A673 (cell line): ENCODE measurements around the gene MYL11. TPM values are rescaled to one million over a fixed set of nuclear protein-coding genes. Genes with fewer than 3 reads are reported as not detected.

Source experiments
- BruUV-seq: library from RNA; stranded (reverse); fragments of 400-500 nt; replicated peaks from 2 replicates; lab custom pipeline; 2021; lab: Mats Ljungman, UMichigan
- CTCF ChIA-PET: fragments of 300-600 bp; sonication (Branson Sonifier 250); formaldehyde crosslinking; loops from one replicate; lab custom pipeline; 2022; ENCODE audit warnings: antibody characterized with exemption; lab: Charles Lee
- POLR2A ChIA-PET: fragments of 300-600 bp; sonication (Branson Sonifier 250); formaldehyde crosslinking; loops from one replicate; lab custom pipeline; 2022; ENCODE audit warnings: antibody characterized with exemption; ENCODE audit not compliant: low non-redundant PET; lab: Charles Lee
- DNase-seq: peaks from one replicate; pipeline ENCODE4 v3.0.0-alpha.2; 2015; ENCODE audit warnings: low spot score
- H3K27ac ChIP-seq: fragments of 200-600 bp; sonication (generic); 2 replicates; pipeline ENCODE4 v1.5.1; 2016; ENCODE audit warnings: mixed run types, low read depth, mild to moderate bottlenecking, mixed read lengths, antibody characterized with exemption, low read length; ENCODE audit not compliant: poor library complexity, severe bottlenecking
- H3K27me3 ChIP-seq: fragments of 200-600 bp; sonication (generic); replicated peaks from 2 replicates; pipeline ENCODE4 v1.6.1; 2017; ENCODE audit warnings: mixed run types, low read depth, mild to moderate bottlenecking, mixed read lengths, antibody characterized with exemption, low read length; ENCODE audit not compliant: insufficient read depth, poor library complexity
- H3K36me3 ChIP-seq: fragments of 200-600 bp; sonication (generic); 2 replicates; pipeline ENCODE4 v1.6.1; 2016; ENCODE audit warnings: mixed run types, mild to moderate bottlenecking, mixed read lengths, antibody characterized with exemption, low read length; ENCODE audit not compliant: insufficient read depth, poor library complexity, severe bottlenecking
- H3K4me1 ChIP-seq: fragments of 200-600 bp; sonication (generic); 2 replicates; pipeline ENCODE4 v1.6.1; 2017; ENCODE audit warnings: mixed run types, mild to moderate bottlenecking, mixed read lengths, antibody characterized with exemption, low read length; ENCODE audit not compliant: insufficient read depth, poor library complexity, severe bottlenecking
- H3K4me3 ChIP-seq: fragments of 200-600 bp; sonication (generic); 2 replicates; pipeline ENCODE4 v1.5.1; 2016; ENCODE audit warnings: low read depth, mixed run types, mild to moderate bottlenecking, mixed read lengths, low read length; ENCODE audit not compliant: poor library complexity, severe bottlenecking
- H3K9me3 ChIP-seq: fragments of 200-600 bp; sonication (generic); 2 replicates; pipeline ENCODE4 v1.6.1; 2016; ENCODE audit warnings: mixed run types, low read depth, mild to moderate bottlenecking, mixed read lengths, antibody characterized with exemption, low read length; ENCODE audit not compliant: poor library complexity, severe bottlenecking
- CTCF ChIP-seq: fragments of 300-800, 200-600 bp; sonication (generic); conservative IDR thresholded peaks from 2 replicates; pipeline ENCODE4 v1.5.1; 2017; ENCODE audit warnings: low read depth, mild to moderate bottlenecking, antibody characterized with exemption, low read length, moderate library complexity, mixed read lengths
- EZH2 ChIP-seq: fragments of 200-600 bp; sonication (generic); IDR thresholded peaks from 2 replicates; pipeline ENCODE4 v1.6.1; 2017; ENCODE audit warnings: borderline replicate concordance, low read depth, mild to moderate bottlenecking, mixed read lengths, antibody characterized with exemption, low read length; ENCODE audit not compliant: poor library complexity, severe bottlenecking
- intact Hi-C: fragments of 100-400 bp; cut with micrococcal nuclease; formaldehyde crosslinking; loops from one replicate; pipeline ENCODE4 v1.10.0; 2022; ENCODE audit not compliant: unreplicated experiment
- total RNA-seq: library from RNA; stranded (reverse); gene quantifications from 2 replicates; pipeline ENCODE4 v1.2.3, GENCODE V29; 2021

The MYL11 gene
- total RNA-seq, 1 experiment from 2014 or later = not detected

- H3K9me3 ChIP-seq = no peaks in the 10 kb centered on the region
- no peaks in the 10 kb centered on the region for H3K27me3 ChIP-seq
- peaks cover 6% of the 10 kb centered on the region for H3K4me1 ChIP-seq
- ChIA-PET POLR2A (no interaction called here), CTCF (no interaction called here)
- peaks cover 38% of the 10 kb centered on the region for H3K36me3 ChIP-seq
- DNase-seq = no peak
- no peak overlapping the region for H3K4me3 ChIP-seq
- BruUV-seq = no TSS peak
- H3K27ac ChIP-seq = no peak overlapping the region
- intact Hi-C loops = no loop called here
- TF ChIP-seq EZH2 (no peak), CTCF (no peak)
Measured at GRCh38 chr16:30349675-30350074, 24.9 kb upstream of the MYL11 start.

- H3K4me1 ChIP-seq = peaks cover 6% of the 10 kb centered on the region
- CTCF ChIA-PET = interaction anchor here (0.6 kb wide), 1 partner anchor 286 kb away, joined by 5 read pairs; no protein-coding TSS in a partner anchor
Measured at GRCh38 chr16:30350134-30350871, 24.3 kb upstream of the MYL11 start.

GRCh38 chr16:30351001-30351441, 23.6 kb upstream of the MYL11 start:
- POLR2A ChIA-PET = no interaction called here
- no peak for DNase-seq
- BruUV-seq = no TSS peak
- intact Hi-C loops = no loop called here
- no peak overlapping the region for H3K4me3 ChIP-seq
- CTCF ChIA-PET = no interaction called here
- TF ChIP-seq CTCF (no peak), EZH2 (no peak)
- no peak overlapping the region for H3K27ac ChIP-seq
- no peaks in the 10 kb centered on the region for H3K9me3 ChIP-seq
- H3K4me1 ChIP-seq = peaks cover 13% of the 10 kb centered on the region
- peaks cover 38% of the 10 kb centered on the region for H3K36me3 ChIP-seq
- H3K27me3 ChIP-seq = no peaks in the 10 kb centered on the region

More at GRCh38 chr16:30350134-30350871, 24.3 kb upstream of the MYL11 start:
- Histone ChIP-seq H3K27ac (no peak overlapping the region), H3K27me3 (no peaks in the 10 kb centered on the region), H3K36me3 (peaks cover 38% of the 10 kb centered on the region), H3K9me3 (no peaks in the 10 kb centered on the region), H3K4me3 (no peak overlapping the region)
- DNase-seq = no peak
- intact Hi-C loops = no loop called here
- POLR2A ChIA-PET = no interaction called here
- no TSS peak for BruUV-seq
- TF ChIP-seq EZH2 (no peak), CTCF (no peak)
